HT-29 (cell line): ENCODE results near the gene STIL. TPM values are rescaled to one million over a fixed set of nuclear protein-coding genes. Genes with fewer than 3 reads are reported as not detected.

Experiments
- DNase-seq: peaks from one replicate; pipeline ENCODE4 v3.0.0-alpha.2; 2015; ENCODE audit warnings: low spot score
- total RNA-seq: library from RNA; depleted of rRNA; stranded (reverse); fragments of >200 nt; shearing (Covaris generic); gene quantifications from 2 replicates; pipeline ENCODE4 v1.2.3, GENCODE V29; 2014

The STIL gene
- total RNA-seq, 1 experiment from 2014 or later = 12.6 TPM

DNA sequence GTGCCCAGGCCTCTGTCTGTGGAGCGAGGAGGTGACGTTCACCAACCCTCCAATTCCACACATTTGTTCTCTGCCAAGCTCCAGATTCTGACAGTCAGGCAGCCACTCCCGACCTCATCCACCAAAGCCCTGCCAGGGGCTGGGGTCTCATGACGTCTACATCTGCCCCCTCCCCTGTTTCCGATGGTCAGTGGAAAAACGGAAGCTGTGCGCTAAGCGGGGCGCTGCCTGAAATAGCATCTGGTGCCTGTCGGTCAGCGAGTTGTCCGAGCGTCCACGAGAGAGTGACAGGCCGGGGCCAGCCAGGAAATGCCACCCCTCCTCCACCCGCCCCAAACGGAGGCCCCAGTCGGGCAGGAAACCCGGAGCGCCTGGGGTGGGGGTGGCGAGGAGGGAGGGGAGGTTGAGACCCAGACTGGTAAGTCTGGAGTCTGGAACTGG, 78.7 kb downstream of the STIL start:
- DNase-seq = no peak

GRCh38 chr1:47233186-47233585, 80.8 kb downstream of the STIL start:
- DNase-seq = no peak

GRCh38 chr1:47232187-47232874, 81.6 kb downstream of the STIL start, which contains the start of gene TAL1:
Gene TAL1, minus strand, starts transcription at chr1:47232225. Its CDS starts 6,337 bp downstream, at chr1:47225888.
- no peak for DNase-seq

GRCh38 chr1:47231301-47232186, 82.4 kb downstream of the STIL start:
- DNase-seq = no peak

- DNase-seq = no peak
Measured at GRCh38 chr1:47230692-47231300, 83.2 kb downstream of the STIL start.

DNA sequence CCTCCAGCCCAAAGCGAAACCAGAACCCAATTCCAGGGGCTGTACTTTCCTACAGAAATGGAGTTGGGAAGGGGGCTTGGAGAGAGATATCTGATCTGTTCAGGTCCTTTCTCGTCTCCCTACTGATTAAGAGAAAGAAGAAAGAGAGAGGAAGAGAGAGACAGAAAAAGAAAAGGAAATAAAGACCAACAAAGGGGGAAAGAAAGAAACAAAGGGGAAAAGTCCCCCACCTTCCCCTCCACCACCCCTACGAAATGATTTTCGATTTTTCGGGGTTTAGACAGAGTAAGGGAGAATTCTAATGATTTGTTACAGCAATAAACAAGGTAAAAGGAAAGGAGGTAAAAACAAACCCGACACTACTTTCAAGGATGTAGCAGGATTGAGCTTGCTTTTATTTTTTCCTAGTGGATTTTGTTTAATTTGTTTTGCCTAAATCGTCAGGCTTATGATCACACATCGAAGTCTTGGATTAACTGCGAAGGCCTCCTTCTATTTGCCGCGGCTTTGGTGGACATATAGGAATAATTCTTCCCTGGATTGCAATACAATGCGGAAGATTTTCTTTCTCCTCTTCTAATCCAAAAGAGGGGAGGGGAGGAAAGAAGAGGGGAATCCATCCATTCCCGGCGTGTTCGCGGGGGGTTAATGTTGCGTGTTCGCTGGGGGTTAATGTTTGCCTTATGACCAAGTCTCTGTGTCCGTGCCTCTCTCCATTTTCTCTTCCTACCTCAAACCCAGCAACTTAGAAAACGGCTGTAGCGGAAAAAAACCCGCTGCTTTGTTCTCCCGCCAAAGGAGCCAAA, 83.9 kb downstream of the STIL start:
- no peak for DNase-seq

GRCh38 chr1:47229031-47229885, 84.7 kb downstream of the STIL start:
- no peak for DNase-seq

- no peak for DNase-seq
Measured at GRCh38 chr1:47228644-47229030, 85.3 kb downstream of the STIL start.

DNA sequence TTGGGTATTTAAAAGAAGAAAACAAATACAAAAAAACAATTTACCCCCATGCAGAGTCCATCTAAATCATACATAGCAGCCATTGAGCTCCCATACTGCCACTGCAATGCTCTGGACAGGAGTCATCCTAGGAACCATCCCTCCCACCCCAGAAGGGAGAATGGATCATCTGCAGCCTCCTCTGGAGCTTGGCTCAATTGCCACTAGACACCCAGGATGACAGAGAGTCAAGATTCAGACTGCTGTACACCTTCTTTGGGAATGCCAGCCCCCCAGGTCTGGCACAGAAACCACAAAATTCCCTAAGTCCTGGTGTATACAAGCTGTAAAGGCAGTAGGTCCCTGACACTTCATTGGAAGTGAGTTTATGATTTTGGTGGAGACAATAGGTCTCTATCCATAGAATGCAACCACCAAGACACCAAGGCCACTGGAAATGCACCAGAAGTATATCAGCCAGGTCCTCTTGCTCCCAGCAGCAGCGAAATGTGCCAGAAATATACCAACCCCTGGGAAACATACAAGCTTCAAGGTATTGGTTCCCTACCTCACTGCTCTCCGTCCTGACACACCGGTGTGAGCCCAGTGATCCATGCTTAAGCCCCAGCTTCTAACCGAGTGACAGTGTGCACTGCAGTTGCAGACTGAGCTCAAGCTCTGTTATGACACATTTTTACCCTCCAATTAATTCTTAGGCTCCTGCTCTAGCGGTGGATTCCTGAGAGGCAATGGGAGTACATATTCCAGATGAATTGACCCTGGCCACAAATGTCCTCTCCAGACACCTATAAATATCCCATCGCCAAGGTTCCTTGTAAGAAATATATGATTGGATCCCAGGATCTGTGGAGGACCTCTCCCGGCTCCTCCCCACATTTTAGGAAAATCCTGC, 86.4 kb downstream of the STIL start:
- DNase-seq = no peak

- no peak for DNase-seq
Measured at GRCh38 chr1:47226839-47227215, 87.1 kb downstream of the STIL start.

GRCh38 chr1:47226121-47226838, 87.7 kb downstream of the STIL start:
- DNase-seq = no peak

DNA sequence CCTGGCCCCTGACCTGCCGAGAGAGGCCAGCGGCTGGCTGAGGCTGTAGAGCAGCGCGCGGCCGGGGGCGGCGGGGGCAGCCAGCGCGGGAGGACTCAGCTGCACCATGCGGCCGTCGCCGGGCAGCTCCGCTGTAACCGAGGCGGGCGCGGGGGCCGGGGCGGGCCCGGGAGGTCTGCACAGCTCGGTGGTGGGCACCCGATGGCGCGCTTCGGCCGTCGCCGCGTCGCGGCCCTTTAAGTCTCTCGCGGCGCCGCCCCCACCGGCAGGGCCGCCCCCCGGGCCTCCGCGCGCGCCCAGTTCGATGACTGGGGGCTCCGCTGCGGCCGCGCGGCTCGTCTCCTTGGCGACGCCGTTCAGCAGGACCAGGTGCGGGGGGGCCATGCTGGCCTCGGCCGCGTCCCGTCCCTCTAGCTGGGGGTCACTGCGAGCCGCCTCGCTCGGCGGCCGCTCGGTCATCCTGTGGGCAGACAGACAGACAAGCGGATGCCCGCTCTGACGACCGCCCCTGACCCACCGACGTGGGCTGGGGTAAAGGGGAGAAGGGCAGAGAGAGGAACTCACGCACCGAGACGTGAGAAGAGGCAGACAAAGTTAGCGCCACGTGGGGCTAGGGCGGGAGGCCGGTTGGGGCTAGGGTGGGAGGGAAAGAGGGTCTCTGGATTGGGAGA, 88.4 kb downstream of the STIL start:
- DNase-seq = no peak

- DNase-seq = no peak
Measured at GRCh38 chr1:47224676-47225399, 89.1 kb downstream of the STIL start.

GRCh38 chr1:47223921-47224675, 89.8 kb downstream of the STIL start:
- no peak for DNase-seq

DNA sequence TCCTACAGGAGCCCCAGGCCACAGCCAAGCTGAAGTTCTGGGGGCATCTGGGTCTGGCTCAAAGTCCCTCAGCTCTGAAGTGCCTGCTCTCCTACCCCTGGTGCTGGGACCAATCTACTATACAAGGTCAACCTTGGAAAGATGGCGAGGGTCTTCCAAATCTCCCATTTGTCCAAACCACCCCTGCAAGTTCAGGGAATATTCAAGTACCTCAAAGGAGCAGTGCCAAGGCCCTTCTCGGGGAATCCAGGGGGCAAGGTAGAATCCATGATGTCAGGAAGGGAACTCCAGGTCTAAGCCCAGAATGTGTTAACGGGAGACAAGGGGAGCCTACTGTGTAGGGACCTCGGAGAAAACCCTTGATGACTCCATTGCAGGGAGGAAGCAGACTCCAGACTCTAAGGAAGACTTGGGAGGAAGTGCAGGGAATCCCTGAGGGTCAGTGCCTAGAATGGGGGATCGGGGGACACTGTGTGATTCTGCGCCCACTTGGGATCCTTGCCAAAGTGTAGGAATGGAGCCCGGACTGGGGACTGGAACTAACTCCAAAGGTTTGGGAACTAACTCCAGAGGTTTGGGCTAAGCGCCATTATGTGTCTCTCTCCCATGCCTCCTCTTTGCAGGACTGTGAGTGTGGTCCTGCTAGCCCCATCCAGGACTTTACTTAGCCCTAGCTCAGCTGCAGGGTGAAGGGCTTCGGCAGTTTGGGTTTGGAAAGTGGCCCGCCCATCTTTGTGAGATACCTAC, 90.6 kb downstream of the STIL start:
- DNase-seq = no peak

GRCh38 chr1:47222476-47222875, 91.5 kb downstream of the STIL start:
- DNase-seq = no peak
